Peyer's patch (tissue), 4 donors: Measurements from ENCODE around the gene MET.

Source experiments
- CTCF ChIP-seq, 6 experiments: fragments of 450-650 bp in 4 of 6; fragments of 200-600 bp in 2 of 6; sonication (generic) in 1 of 6; IDR thresholded peaks; one replicate each; pipeline ENCODE4 v1.5.1; 2017 to 2019; ENCODE audit warnings: antibody characterized with exemption in 6 of 6, mild to moderate bottlenecking in 3 of 6, moderate library complexity in 1 of 6
- POLR2A ChIP-seq, 2 donors: fragments of 450-650 bp; IDR thresholded peaks; one replicate each; pipeline ENCODE4 v1.5.1; 2017; ENCODE audit warnings: antibody characterized with exemption in 2 of 2, mild to moderate bottlenecking in 2 of 2, moderate library complexity in 2 of 2

GRCh38 chr7:116665332-116665996 is 6.5 kb upstream of the MET start:
- TF ChIP-seq CTCF (IDR thresholded peaks at IDR 0.05) (no peak), POLR2A (IDR thresholded peaks at IDR 0.05) (no peak)
